Cardiac fibroblast (primary cell): ENCODE results near the gene RGR.

Experiments
- DNase-seq, 2 donors: peaks; one replicate each; pipeline versions ENCODE4 v3.0.0 to v3.0.0-alpha.2; 2010; ENCODE audit warnings: low read depth in 2 of 2
- H3K4me3 ChIP-seq, 2 donors: replicated peaks in 1 of 2; 1 replicate in 1 of 2; 2 replicates in 1 of 2; pipeline ENCODE4 v1.5.1; 2011; ENCODE audit warnings: low read depth in 2 of 2, low read length in 2 of 2, mild to moderate bottlenecking in 2 of 2, moderate library complexity in 1 of 2
- CTCF ChIP-seq: IDR thresholded peaks from one replicate; pipeline ENCODE4 v1.5.1; 2011; ENCODE audit warnings: low read depth, mild to moderate bottlenecking, low read length, inconsistent platforms

The RGR gene

DNA sequence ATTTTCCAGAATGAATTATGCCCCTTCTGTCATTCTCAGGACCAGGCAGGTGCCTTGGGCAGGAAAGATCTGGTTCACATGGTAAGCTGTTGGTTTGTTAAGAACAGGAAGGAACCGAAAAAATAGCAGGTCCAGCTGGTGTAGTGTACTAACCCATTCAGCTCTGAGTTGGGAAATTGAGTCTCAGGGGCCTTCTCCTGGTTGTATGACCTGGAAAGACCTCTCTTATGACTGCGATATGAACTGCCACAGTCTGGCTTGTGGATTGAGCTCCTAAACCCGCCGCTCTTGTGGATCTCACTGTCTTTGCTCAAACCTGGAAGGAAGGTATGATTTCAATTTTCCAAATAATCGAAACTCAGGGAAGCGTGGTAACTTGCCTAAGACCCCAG is 8.1 kb upstream of the RGR start:
- DNase-seq = no peak
- H3K4me3 ChIP-seq = no peak overlapping the region
- no peak for TF ChIP-seq CTCF

GRCh38 chr10:84237199-84238051 is 7.4 kb upstream of the RGR start:
- H3K4me3 ChIP-seq = no peak overlapping the region
- TF ChIP-seq CTCF = no peak
- no peak for DNase-seq

GRCh38 chr10:84238909-84239308 is 5.9 kb upstream of the RGR start:
- DNase-seq = no peak
- no peak overlapping the region for H3K4me3 ChIP-seq
- TF ChIP-seq CTCF = no peak

- H3K4me3 ChIP-seq = no peak within 1 kb of the TSS
- DNase-seq = no peak
- TF ChIP-seq CTCF = no peak
Measured at GRCh38 chr10:84241185-84241790, 3.6 kb upstream of the RGR start, which contains the start of gene LRIT1. TSS of gene LRIT1 (minus strand) at chr10:84241546. CDS start at chr10:84241439, 107 bp downstream.

DNA sequence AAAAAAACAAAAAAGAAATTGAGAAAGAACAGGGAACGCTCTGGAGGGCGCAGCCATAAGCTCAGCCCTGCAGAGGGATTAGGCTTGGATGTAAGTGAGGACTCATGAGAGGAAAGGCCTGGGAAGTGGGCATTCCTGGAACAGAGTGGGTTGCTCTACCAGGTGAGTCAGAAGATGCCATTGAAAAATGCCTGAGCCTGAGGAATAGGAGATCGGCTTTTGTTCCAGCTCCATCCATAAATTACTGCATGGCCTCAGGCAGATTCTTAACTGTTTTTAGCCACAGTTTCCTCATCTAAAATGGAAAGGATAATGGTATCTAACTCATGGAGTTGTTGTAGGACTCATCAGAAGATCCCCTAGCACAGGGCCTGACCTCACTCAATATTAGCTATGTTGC is 1.1 kb upstream of the RGR start:
- TF ChIP-seq CTCF = no peak
- DNase-seq = no peak
- no peak overlapping the region for H3K4me3 ChIP-seq

DNA sequence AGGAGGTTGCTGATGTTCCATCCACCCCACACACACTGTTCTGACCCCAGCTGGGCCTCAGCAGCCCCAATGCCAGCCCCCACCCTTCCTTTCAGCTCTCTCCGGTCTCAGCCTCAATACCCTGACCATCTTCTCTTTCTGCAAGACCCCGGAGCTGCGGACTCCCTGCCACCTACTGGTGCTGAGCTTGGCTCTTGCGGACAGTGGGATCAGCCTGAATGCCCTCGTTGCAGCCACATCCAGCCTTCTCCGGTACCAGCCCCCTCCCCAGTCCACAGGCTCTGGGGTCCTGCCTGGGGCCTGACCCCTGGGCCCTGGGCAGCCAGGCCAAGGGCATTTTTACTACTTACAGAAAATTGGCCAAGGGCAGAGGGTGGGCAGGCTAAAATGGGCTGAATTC is 2.6 kb downstream of the RGR start:
- H3K4me3 ChIP-seq = no peak overlapping the region
- no peak for DNase-seq
- no peak for TF ChIP-seq CTCF

DNA sequence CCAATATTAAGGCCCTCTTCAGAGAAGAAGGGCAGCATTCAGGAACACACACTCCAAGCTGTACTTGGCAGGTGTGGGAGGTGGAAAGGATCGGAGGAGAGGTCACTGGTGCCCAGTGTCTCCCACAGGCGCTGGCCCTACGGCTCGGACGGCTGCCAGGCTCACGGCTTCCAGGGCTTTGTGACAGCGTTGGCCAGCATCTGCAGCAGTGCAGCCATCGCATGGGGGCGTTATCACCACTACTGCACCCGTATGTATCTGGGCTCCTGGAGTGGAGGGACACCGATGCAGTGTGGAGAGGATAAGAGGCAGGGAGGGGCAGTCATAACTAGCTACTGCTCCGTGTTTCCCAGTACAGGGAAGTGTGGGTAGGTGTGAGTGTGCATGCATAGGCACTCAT is 3.9 kb downstream of the RGR start:
- no peak for DNase-seq
- no peak overlapping the region for H3K4me3 ChIP-seq
- TF ChIP-seq CTCF = no peak
